HG03097 (cell line): ENCODE results near the gene PCGF1.

Experiments
- ATAC-seq: cut with Tn5 transposase; IDR thresholded peaks from one replicate; pipeline ENCODE4 v1.9.1; 2021; ENCODE audit not compliant: unreplicated experiment, low FRiP score

Gene PCGF1

DNA sequence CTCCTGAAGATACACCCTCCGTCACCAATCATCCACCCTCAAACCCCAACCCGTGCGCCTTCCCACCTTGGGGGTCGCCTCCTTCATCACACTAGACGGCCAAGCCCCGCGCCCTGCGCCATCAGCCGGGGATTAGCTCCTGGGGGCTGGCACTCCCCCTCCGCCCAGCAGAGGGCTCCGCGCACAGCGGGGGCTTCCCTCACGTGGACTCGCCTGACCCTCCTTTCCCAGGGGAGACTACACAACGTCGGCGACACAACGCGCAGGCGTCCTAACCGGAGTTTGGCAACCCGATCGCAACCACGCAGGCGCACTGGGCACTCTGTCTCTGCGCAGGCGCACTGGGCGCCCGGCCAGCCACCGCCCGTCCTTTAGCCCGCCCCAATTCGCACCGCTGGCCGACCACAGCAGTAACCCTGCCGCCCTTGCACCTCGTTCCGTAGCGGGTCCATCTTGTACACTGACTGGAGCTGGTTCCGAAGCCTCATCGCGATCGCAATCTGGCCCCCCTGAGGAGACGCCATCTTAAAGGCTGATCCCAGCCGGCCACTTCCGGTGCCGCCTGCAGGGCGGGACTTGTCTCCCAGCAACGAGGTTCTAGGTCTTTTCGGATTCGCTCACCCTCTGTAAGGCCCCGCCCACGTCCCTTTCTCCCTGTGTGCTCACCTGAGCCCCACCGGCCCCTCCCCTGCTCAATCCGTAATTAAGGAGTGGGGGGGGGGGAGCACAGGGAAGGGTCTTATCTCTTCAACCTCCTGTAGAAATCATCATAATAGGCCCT, at the start of gene PCGF1:
Gene PCGF1 (minus strand): TSS at position 551 of the 781 bp plus-strand sequence. CDS start 27 bp downstream, at position 524.
- ATAC-seq: peak; percentile 79

DNA sequence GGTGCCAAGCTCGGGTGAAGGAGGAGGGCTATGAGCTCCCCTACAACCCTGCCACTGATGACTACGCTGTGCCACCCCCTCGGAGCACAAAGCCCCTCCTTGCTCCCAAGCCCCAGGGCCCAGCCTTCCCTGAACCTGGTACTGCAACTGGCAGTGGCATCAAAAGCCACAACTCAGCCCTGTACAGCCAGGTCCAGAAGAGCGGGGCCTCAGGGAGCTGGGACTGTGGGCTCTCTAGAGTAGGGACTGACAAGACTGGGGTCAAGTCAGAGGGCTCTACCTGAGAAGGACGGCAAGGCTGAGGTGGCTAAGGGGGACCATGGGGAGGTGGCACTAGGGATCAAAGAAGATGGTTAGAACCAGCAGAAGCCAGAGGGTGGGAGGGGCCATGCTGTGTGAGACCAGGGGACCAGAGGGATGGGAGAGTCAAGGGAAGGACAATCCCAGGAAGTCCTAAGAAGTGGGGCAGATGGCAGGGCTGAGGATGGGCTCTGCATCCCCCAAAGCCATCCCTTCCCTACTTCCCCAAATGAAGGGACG, 49.4 kb upstream of the PCGF1 start:
- no peak for ATAC-seq

DNA sequence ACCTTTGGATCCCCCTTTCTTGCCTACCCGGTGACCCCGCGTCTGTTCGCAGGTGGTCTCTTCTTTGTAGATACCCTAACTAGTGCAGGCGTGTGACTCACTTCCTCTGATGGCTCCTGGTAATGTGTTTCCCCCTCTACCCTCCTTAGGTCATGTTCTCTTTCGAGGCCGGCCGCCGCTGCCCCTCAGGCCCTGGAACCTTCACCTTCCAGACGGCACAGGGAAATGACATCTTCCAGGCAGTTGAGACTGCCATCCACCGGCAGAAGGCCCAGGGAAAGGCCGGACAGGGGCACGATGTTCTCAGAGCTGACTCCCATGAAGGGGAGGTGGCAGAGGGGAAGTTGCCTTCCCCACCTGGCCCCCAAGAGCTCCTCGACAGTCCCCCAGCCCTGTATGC, 48.7 kb upstream of the PCGF1 start:
- no peak for ATAC-seq

DNA sequence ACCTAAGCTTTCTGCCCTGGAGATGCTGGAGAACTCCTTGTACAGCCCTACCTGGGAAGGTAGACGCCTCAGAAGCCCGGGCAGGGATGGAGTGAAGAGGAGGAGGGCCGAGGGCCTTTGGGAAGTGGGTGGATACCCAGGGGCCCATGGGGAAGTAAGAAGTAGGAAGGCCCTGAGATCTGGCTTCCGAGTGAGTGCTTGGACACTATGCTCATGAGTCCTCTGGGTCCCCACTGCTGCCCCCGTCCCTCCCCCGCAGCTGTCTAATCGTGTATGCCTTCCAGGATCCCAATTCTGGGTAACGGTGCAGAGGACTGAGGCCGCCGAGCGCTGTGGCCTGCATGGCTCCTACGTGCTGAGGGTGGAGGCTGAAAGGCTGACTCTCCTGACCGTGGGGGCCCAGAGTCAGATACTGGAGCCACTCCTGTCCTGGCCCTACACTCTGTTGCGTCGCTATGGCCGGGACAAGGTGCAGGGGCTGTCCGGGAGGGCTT, 48.2 kb upstream of the PCGF1 start:
- ATAC-seq: no peak

DNA sequence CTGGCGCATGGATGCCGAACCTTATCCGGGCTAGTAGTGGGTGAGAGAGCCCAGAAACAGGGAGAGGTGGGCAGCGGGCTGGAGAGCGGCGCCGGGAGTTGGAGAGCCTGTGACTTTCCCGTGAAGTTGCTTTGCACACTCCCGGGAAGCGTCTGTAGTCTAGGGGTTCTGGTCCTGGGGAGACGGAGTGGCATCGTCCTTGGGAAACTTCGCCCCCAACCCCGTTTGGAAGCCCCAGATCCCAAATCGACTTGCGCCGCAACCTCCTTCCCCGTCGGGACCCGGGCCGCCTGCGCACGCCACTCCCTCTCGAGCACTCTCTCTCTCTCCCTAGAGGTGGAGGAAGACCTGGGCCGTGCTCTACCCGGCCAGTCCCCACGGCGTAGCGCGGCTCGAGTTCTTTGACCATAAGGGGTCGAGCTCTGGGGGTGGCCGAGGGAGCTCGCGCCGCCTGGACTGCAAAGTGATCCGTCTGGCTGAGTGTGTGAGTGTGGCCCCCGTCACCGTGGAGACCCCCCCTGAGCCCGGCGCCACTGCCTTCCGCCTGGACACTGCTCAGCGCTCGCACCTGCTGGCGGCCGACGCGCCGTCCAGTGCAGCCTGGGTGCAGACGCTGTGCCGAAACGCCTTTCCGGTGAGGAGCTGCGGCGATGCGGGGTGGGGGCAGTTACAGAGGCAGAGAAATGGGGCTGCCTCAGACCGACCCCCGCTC, 47.5 kb upstream of the PCGF1 start:
- ATAC-seq: no peak

DNA sequence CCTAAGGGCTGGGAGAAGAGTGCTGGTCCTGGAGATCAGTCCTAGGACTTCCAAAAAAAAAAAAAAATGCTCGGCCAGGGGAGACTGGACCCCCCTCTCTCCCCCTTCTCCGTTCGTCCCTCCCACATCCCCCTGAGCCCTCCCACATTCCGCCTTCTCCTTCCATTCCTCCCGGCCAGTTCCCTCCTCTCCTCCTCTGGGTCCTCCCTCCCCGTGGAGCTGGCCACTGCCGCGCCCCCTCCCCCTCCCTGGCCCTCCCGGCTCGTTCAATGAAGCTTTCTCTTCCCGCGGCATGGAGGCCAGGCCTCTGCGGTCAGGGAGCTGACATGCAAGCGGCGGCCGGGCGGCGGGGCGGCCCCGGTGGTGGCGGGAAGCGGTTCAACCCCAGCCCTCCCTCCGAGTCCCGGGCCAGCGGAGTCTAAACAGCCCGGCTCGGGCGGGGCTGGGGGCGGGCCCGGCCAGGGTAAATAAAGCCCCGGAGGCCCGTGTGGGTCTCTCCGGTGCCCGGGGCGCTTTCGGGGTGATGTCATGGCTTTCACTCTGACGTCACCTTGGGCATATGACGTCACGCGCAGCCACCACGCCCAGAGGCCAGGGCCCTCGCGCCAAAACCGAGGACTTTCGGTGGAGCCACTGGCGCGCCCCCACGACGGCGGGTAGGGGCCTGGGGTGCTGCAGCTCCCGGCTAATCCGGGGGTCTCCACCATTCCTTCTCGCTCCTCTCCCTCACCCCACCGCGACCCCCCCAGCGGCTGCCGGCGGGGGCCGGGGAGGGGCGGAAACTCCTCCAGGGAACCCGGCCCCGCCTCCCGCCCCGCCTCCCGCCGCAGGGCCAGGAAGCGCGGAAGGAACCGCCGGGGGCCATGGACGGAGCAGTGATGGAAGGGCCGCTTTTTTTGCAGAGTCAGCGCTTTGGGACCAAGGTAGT, 46.7 kb upstream of the PCGF1 start, which contains the start of the genes DOK1 and LOXL3:
Gene DOK1 (plus strand): TSS at position 829 of the 928 bp plus-strand sequence. CDS start 35 bp downstream, at position 864.
Gene LOXL3 (minus strand): TSS at position 51 of the 928 bp plus-strand sequence. CDS start 1,308 bp downstream, outside the sequence.
- peak; percentile 31 for ATAC-seq

DNA sequence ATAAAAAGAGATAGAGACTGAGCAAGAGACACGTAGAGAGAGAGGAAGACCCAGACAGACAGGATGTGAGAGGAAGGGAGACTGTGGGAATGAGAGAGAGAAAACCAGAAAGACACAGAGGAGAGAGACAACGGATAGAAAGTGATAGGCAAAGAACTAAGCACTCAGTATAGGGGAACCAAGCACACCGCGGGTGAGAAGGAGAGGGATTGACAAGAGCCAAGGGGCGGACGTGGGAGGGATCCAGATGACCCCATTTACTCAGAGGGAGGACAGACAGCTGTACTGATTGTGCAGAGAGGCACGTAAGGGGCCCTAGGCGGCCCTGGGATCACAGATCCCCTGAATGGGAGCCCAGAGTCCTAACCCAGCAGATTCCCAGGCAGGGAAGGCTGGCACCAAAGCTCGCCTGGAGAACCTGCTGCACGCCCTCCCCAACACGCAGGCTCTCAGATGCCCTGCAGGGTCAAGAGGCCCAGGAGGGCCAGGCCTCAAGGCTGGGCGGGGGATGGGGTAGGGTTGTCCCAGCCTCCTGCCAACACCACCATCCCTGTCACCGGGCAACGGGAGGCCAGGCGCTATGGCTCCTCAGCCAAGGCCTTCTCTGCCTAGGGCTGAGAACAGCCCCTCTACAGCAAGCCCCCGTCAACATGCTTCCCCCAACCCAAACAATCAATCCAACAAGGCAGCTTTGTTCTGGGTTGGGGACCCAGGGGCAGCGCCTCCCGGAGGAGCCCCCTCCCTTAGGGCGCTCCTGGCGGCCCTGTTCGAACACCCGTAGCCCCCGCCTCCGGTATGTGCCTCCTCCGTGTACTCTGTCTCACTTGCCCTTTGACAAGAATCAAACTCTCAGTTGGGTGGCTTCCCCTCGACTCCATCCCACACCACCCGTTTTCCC, 45.7 kb upstream of the PCGF1 start:
- ATAC-seq: no peak

DNA sequence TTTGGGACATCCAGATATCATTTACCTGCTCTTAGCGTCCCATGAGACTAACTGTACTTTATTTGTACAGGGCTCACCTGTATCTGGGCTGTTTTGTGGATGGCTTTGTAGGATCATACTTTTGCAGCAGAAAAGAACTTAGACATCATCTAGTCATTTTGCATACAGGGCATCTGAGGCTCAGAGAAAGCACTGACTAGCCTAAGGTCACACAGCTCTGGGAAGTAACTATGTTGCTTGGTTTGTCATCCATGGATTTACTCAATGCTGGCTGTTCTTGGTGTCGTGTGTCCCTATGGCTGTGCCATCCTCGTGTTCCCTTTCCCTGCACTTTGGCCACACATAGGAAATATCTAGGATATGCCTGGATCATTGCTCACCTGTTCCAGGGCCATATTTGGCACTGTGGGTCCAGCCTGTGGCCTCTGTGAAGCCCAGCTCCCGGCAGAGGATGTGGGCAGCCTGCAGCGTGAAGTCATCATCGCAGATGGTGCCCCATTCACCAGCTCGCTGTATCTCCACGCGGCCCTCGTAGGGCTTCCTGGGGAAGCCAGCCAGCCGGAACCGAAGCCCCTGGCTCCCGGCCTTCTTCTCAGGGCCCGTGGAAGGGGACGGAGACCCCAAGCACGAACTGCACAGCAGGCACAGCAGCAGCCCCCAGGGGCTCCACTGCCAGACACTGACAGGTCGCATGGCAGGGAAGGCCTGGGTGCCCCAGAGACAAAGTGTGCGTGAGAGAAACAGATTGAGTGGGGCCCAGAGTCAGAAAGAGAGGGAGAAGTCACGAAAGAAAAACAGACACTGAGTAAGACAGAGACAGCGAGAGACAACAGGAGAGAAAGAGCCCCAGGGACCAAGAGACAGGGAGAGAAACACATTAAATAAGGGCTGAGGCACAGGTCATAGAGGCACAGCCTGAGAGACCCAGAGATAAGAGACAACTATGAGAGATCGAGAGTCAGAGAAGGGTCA, 44.7 kb upstream of the PCGF1 start:
- no peak for ATAC-seq

DNA sequence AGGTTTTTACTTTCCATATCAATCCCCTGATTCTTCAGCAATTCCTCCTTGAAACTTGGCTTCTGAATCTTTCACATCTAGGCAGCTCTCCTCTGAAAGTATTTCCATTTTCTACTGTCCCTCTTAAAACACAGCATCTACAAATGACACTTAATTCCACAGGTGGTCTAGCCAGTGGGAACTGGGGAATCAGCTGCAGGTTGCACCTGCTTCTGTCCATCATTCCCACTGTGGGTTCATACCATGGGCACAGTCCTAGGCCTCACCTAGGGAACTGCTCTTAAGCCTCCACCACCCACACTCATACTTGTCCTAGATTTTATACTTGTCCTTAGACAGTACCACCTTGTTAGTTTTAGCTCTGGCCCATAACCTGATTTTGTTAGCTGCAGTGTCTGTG, 44.0 kb upstream of the PCGF1 start:
- ATAC-seq: no peak

DNA sequence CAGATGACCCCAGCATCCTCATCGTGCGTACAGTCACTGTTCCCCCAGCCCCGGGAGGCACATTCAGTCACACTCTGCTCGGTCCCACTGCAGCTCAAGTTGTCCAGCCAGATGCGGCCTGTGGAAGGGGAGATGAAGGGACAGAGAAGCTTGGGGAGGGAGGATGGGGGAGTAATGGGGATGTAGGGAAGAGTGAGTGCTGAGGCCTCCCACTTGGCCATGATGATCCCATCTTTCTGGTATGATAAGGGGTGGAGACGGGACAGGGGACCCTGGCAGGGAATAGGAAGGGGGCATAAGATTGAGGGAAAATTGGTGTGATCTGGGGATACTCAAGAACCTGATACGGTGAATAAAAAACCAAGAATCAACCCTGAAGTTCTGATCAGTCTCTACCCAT, 42.7 kb upstream of the PCGF1 start:
- ATAC-seq: no peak

DNA sequence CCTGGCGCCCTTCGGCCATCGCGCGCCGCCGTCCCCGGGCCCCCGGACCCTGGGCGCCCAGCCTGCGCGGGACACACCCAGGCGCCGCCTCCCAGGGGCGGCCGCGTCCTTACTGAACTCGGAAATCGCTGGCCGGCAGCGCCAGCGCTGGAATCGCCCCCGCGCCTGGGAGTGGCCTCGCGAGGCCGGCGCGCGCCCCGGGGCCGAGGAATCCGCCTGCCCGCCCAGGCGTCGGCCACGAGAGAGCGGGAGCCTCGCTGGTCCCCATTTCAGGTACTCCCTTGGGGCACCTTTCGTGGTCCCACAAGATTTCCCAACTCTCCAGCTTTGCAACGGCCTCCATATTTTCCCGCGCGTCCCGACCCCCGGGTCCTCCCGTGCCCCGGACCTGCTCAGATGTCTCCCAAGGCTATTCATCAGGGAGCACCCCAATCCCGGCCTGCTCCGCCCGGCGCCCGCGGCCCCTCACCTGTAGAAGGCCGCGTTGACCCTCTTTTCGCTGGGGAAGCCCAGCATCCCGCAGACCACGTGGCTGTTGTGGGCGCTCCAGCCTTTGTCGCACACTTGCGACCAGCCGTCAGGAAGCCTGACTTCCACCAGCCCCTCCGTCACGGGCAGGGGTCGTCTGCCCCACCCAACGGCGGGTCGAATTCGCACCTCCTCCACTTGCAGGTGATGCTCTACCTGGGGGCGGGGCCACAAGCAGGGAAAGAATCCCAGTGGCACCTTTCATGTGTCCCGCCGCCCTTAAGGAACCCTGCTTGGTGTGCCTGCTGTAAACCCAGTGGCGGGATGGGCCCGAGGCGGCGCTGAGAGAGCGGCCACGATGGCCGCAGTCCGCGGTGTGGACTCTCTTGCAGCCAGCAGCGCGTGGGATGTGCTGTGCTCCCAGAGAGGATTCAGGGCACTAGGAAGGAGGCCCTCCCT, 41.7 kb upstream of the PCGF1 start:
- ATAC-seq: no peak

DNA sequence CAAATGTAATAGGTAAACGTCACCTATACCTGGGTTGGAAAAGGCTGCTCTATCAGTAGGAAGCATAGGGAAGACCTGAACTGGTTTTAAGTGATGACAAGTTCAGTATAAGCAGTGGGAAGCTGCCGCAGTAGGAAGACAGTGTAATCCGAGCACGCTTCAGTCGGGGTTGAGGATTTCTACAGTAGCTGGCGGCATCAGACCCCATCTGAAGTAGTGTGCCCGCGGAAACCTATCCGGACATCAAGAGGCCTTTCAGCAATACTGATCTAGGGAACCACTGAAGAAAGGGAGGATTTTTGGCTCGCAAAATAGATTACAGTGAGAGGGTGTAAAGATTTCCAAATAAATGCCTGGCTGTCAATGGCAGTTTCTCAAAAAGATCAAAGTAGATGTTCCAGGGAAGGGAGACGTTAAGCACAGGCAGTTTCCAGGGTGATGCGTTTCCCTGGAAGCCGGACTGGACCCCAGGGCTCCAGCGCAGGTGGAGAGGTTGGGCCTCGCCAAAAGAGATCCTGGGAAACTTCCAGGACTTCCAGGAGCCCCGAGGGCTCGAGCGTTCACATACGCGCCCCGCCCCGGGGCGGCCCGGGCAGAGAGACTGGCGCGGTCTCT, 40.9 kb upstream of the PCGF1 start:
- no peak for ATAC-seq

DNA sequence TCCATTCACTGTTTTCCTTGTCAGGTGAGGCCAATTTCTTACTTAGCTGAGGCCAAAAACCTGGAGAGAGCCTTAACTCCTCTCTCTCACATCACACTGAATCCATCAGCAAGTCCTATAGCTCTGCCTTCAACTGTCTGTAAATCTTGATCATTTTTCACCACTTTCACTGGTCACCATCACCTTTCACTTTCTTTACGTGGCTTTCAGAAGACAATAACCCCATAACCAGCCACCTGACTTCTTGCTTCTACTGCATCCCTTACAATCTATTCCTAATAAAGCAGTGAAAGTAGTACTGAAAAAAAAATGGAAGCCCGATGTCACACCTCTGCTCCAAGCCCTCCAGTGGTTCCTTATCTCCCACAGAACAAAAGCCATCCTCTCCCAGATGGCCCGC, 38.5 kb upstream of the PCGF1 start:
- ATAC-seq: no peak

DNA sequence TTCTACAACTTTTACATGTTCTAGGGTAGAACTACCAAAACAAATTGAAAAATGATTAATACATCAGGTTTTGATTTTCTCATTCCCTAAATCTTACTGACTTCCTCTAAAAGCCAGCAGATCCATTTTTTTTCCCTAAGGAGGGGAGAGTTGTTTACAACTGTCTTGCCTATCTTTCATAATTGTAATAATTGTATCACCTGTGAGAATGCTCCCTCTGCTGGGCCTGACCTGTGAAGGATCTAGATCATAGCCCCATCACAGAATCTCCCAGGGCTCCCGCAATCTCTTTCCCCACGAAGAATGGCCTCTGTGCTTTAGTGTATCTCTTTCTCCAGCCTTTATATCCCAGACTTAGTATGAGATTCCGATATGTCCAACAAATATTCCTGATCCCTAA, 37.1 kb upstream of the PCGF1 start:
- ATAC-seq: no peak

DNA sequence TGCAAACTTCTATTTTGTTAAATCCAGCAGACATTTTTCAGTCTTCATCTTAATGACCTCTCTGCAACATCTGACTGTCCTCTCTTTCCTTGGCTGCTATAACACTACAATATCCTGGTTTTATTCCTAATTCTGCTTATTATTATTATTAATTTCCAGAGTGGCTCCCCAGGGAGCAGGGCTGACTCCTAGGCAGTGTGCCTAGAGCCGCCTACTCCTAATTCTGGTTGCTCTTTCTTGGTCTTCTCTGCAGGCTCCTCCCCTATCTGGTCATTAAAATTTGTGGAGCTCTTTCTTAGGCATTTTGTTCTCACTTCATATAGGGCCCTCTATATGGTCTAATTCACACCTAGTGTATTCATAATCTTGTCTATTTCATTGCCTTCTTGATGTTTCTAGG, 35.5 kb upstream of the PCGF1 start:
- ATAC-seq: no peak

DNA sequence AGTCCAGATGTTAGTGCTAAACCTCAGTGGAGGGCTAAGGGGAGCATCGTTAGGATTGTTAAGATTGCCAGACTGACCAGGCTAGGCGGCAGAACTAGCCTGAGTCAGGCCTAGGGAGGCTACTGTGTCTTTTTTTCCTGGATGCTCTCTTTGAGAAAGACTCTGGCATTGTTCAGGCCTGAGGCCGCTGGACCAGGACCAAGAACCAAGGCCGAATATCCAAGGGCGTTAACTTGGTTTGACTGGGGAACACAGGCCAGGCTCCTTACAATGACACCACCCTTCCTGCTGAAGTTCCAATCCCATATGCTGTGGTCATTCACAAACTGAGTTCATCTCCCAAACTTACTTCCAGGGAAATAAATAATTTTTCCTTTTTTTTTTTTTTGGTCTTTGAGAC, 32.8 kb upstream of the PCGF1 start:
- no peak for ATAC-seq

DNA sequence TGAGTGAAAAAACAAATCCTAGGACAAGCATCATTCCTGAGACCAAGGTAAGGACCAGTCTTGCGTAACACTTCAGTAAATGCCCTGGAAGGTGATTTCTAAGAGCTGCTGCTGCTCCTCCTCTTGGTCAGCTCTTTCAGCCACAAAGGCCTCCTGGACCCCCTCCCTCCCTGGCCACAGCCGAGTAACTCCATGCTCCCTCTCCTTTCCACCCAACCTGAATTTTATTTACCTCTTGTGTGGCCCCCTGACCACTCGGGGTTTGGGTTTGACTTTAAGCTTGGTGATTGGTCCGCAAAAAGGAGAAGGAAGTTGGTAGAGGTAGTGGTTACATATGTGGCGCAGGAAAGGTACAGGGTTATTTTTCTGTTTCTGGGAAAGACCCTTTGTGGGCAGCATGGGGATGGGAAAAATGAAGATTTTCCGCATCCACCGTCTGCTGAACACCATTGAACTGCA, 31.4 kb upstream of the PCGF1 start:
- no peak for ATAC-seq
